ENCODE data around the gene SPRR2A. TPM values are rescaled to one million over a fixed set of nuclear protein-coding genes. Genes with fewer than 3 reads are reported as not detected.

SPRR2A gene
- total and polyA plus RNA-seq, 2 of the 8 experiments (the other 6 are each of a cell fraction or from before 2014, with no cell fraction given) = not detected

- no peak overlapping the region for H3K56ac ChIP-seq (replicated peaks; ENCODE audit: insufficient read length, low read depth, low read length)
- H3K4me1 ChIP-seq (replicated peaks in 1 of 4; ENCODE audit: control insufficient read depth in 3 of 4, insufficient read depth in 4 of 4, low read length in 3 of 4) = peaks cover 0 to 5% (median under 1%) of the 10 kb centered on the region in 4 experiments; a peak in 1 of 7 replicates
- H3K27me3 ChIP-seq (replicated peaks in 1 of 4; ENCODE audit: control insufficient read depth in 3 of 4, extremely low read depth in 1 of 4, insufficient read depth in 3 of 4, low read length in 3 of 4) = no peaks in the 10 kb centered on the region; a peak in 1 of 7 replicates
- H3K14ac ChIP-seq (ENCODE audit: insufficient read length) = no peak overlapping the region
- H3K36me3 ChIP-seq (ENCODE audit: control insufficient read depth in 2 of 4, insufficient read depth in 4 of 4, low read length in 3 of 4) = no peaks in the 10 kb centered on the region
- no peak overlapping the region for H2BK5ac ChIP-seq (ENCODE audit: low read depth, low read length)
- H3K4ac ChIP-seq (replicated peaks; ENCODE audit: insufficient read length, low read depth, low read length) = no peak overlapping the region
- H3K79me1 ChIP-seq (ENCODE audit: low read depth, low read length) = no peaks in the 10 kb centered on the region
- no peaks in the 10 kb centered on the region for H3K23me2 ChIP-seq (ENCODE audit: low read depth, low read length)
- no peak for TF ChIP-seq TCF12 (IDR thresholded peaks at IDR 0.05; ENCODE audit: low read depth, low read length)
- no peak for TF ChIP-seq GTF2F1 (IDR thresholded peaks at IDR 0.05; ENCODE audit: borderline replicate concordance, low read depth, low read length)
- TF ChIP-seq SIRT6 (IDR thresholded peaks at IDR 0.05; ENCODE audit: low read length) = no peak
- TF ChIP-seq TBP (IDR thresholded peaks at IDR 0.05; ENCODE audit: low read depth, low read length) = no peak
- TF ChIP-seq RFX5 (IDR thresholded peaks at IDR 0.05; ENCODE audit: borderline replicate concordance, low read depth, low read length) = no peak
- TF ChIP-seq KDM4A (IDR thresholded peaks at IDR 0.05; ENCODE audit: low read depth, low read length, severe bottlenecking) = no peak
- TF ChIP-seq RBBP5 (IDR thresholded peaks at IDR 0.05; ENCODE audit: borderline replicate concordance, low read depth, low read length) = no peak
- no peak for TF ChIP-seq SRF (IDR thresholded peaks at IDR 0.05; ENCODE audit: low read depth, low read length)
- TF ChIP-seq POLR2AphosphoS5 (IDR thresholded peaks at IDR 0.05; ENCODE audit: low read depth, low read length) = no peak
- TF ChIP-seq BACH1 (IDR thresholded peaks at IDR 0.05; ENCODE audit: low read length) = no peak
- 100% methylated on average over 1 of the region's 1 CpG; no CpG with 5 or more reads in 1 of the 2 experiments for WGBS, 2 experiments (ENCODE audit: extremely low coverage in 1 of 2, insufficient coverage in 1 of 2, insufficient read length in 1 of 2, insufficient replicate concordance in 2 of 2, low coverage in 1 of 2, low lambda C conversion rate in 2 of 2, missing lambda C conversion rate in 1 of 2)
- H2BK12ac ChIP-seq (ENCODE audit: low read depth, low read length) = no peak overlapping the region
- H4K20me1 ChIP-seq (replicated peaks in 1 of 2; ENCODE audit: control insufficient read depth in 1 of 2, insufficient read depth in 2 of 2, low read length in 2 of 2) = no peaks in the 10 kb centered on the region
- H3K4me3 ChIP-seq (ENCODE audit: extremely low read depth in 1 of 4, insufficient read depth in 2 of 4, low read depth in 3 of 4, low read length in 4 of 4) = no peak overlapping the region
- no peak overlapping the region for H2BK20ac ChIP-seq (ENCODE audit: low read length)
- H3K9ac ChIP-seq (replicated peaks in 1 of 4; ENCODE audit: extremely low read depth in 1 of 4, low read depth in 3 of 4, low read length in 3 of 4) = no peak overlapping the region
- no peak overlapping the region for H2BK120ac ChIP-seq (replicated peaks; ENCODE audit: low read depth, low read length)
- no peak for FAIRE-seq
- H3K4me2 ChIP-seq (ENCODE audit: insufficient read depth in 1 of 2, low read depth in 2 of 2, low read length in 2 of 2) = no peak overlapping the region
- no peak overlapping the region for H2AFZ ChIP-seq (ENCODE audit: low read length)
- H3K27ac ChIP-seq (ENCODE audit: low read depth, low read length) = no peak overlapping the region
- H3K18ac ChIP-seq (ENCODE audit: extremely low read depth, low read length) = no peak overlapping the region
- H3K23ac ChIP-seq (ENCODE audit: insufficient read length) = no peak overlapping the region
- no peaks in the 10 kb centered on the region for H3K9me3 ChIP-seq (ENCODE audit: insufficient read depth in 2 of 2, low read depth in 1 of 2, low read length in 1 of 2)
- H4K8ac ChIP-seq (ENCODE audit: extremely low read depth, insufficient read depth, low read length) = no peak overlapping the region
- ChIA-PET CTCF (ENCODE audit: partially characterized antibody) (interaction anchor here (0.8 kb wide), 1 partner anchor 8 kb away, joined by 4 read pairs; no protein-coding TSS in a partner anchor), POLR2A (ENCODE audit: partially characterized antibody) (no interaction called here)
- H4K91ac ChIP-seq (replicated peaks; ENCODE audit: insufficient read length, low read length) = no peak overlapping the region
- H2BK15ac ChIP-seq (ENCODE audit: low read length) = no peak overlapping the region
- no peak for DNase-seq (ENCODE audit: low read depth in 1 of 2, low spot score in 2 of 2)
- no peaks in the 10 kb centered on the region for H3K79me2 ChIP-seq (ENCODE audit: control insufficient read depth in 1 of 2, insufficient read depth in 2 of 2, low read length in 2 of 2)
- H4K5ac ChIP-seq (ENCODE audit: insufficient read length, low read depth, low read length) = no peak overlapping the region
- no peak overlapping the region for H2AK5ac ChIP-seq (ENCODE audit: low read depth, low read length)
Observed at GRCh38 chr1:153024413-153024812, 32.9 kb downstream of the SPRR2A start.

Measured in H1 (cell line).